Mesendoderm (in vitro differentiated cells): ENCODE measurements around the gene RAG1.

Source experiments
- DNase-seq: peaks from one replicate; pipeline ENCODE4 v3.0.0; 2013
- H2AK5ac ChIP-seq: 2 replicates; pipeline ENCODE4 v1.6.1; 2013; ENCODE audit warnings: low read length, inconsistent platforms
- H2BK120ac ChIP-seq: 2 replicates; pipeline ENCODE4 v1.6.1; 2013; ENCODE audit warnings: low read depth, mild to moderate bottlenecking, low read length, moderate library complexity, mixed read lengths
- H2BK15ac ChIP-seq: replicated peaks from 2 replicates; pipeline ENCODE4 v1.6.1; 2013; ENCODE audit warnings: low read depth, mild to moderate bottlenecking, moderate library complexity
- H2BK5ac ChIP-seq: 2 replicates; pipeline ENCODE4 v1.6.1; 2013; ENCODE audit warnings: low read length, inconsistent platforms
- H3K18ac ChIP-seq: 2 replicates; pipeline ENCODE4 v1.6.1; 2013; ENCODE audit warnings: mild to moderate bottlenecking, low read length, mixed read lengths
- H3K23ac ChIP-seq: one replicate; pipeline ENCODE4 v1.6.1; 2013; ENCODE audit warnings: low read length
- H3K27ac ChIP-seq: 2 replicates; pipeline ENCODE4 v1.5.1; 2013; ENCODE audit warnings: low read depth, mild to moderate bottlenecking, inconsistent platforms, low read length, moderate library complexity
- H3K27me3 ChIP-seq: 2 replicates; pipeline ENCODE4 v1.6.1; 2013; ENCODE audit warnings: low read length, control low read depth, mild to moderate bottlenecking, inconsistent platforms; ENCODE audit not compliant: insufficient read depth, poor library complexity
- H3K36me3 ChIP-seq: 2 replicates; pipeline ENCODE4 v1.6.1; 2013; ENCODE audit warnings: low read length, inconsistent platforms; ENCODE audit not compliant: control insufficient read depth, insufficient read depth
- H3K4ac ChIP-seq: one replicate; pipeline ENCODE4 v1.6.1; 2013; ENCODE audit warnings: low read depth, mild to moderate bottlenecking, low read length, moderate library complexity
- H3K4me1 ChIP-seq: 2 replicates; pipeline ENCODE4 v1.6.1; 2013; ENCODE audit warnings: low read depth, low read length, inconsistent platforms; ENCODE audit not compliant: control insufficient read depth
- H3K4me2 ChIP-seq: 2 replicates; pipeline ENCODE4 v1.6.1; 2013; ENCODE audit warnings: low read length
- H3K4me3 ChIP-seq: 2 replicates; pipeline ENCODE4 v1.5.1; 2013; ENCODE audit warnings: mild to moderate bottlenecking, low read length
- H3K56ac ChIP-seq: one replicate; pipeline ENCODE4 v1.6.1; 2013; ENCODE audit warnings: low read length
- H3K79me1 ChIP-seq: 2 replicates; pipeline ENCODE4 v1.6.1; 2013; ENCODE audit warnings: low read length, inconsistent platforms
- H3K79me2 ChIP-seq: 2 replicates; pipeline ENCODE4 v1.6.1; 2013; ENCODE audit warnings: mild to moderate bottlenecking, low read length; ENCODE audit not compliant: control insufficient read depth, insufficient read depth
- H3K9ac ChIP-seq: 2 replicates; pipeline ENCODE4 v1.6.1; 2013; ENCODE audit warnings: low read length, inconsistent platforms
- H4K5ac ChIP-seq: one replicate; pipeline ENCODE4 v1.6.1; 2013; ENCODE audit warnings: low read length
- H4K8ac ChIP-seq: one replicate; pipeline ENCODE4 v1.6.1; 2013; ENCODE audit warnings: low read depth, mild to moderate bottlenecking, control low read depth, low read length, moderate library complexity
- WGBS: extraction: QIAGEN DNeasy Blood & Tissue Kit; methylation state at CpG from one replicate; pipeline ENCODE4 v1.1.7; 2013; ENCODE audit warnings: low lambda C conversion rate, missing lambda C conversion rate; ENCODE audit not compliant: insufficient coverage; ENCODE audit errors: extremely low coverage; 5-methylcytosine and 5-hydroxymethylcytosine counted together

Gene RAG1

GRCh38 chr11:36623494-36623893 is 55.7 kb downstream of the RAG1 start:
- no peak overlapping the region for H3K4ac ChIP-seq
- no peak overlapping the region for H3K18ac ChIP-seq
- H4K8ac ChIP-seq, result no peak overlapping the region
- H3K23ac ChIP-seq, result no peak overlapping the region
- no peak overlapping the region for H3K9ac ChIP-seq
- WGBS, result 88% methylated on average over 3 of the region's 5 CpGs
- no peaks in the 10 kb centered on the region for H3K79me1 ChIP-seq
- H3K4me3 ChIP-seq, result no peak overlapping the region
- no peaks in the 10 kb centered on the region for H3K4me1 ChIP-seq
- no peak overlapping the region for H2BK120ac ChIP-seq
- no peak overlapping the region for H4K5ac ChIP-seq
- H3K4me2 ChIP-seq, result no peak overlapping the region
- no peaks in the 10 kb centered on the region for H3K27me3 ChIP-seq
- DNase-seq, result no peak
- H3K36me3 ChIP-seq, result no peaks in the 10 kb centered on the region
- H3K79me2 ChIP-seq, result no peaks in the 10 kb centered on the region
- no peak overlapping the region for H2AK5ac ChIP-seq
- no peak overlapping the region for H2BK15ac ChIP-seq
- no peak overlapping the region for H3K27ac ChIP-seq
- H2BK5ac ChIP-seq, result no peak overlapping the region
- no peak overlapping the region for H3K56ac ChIP-seq

GRCh38 chr11:36627006-36627405 is 59.2 kb downstream of the RAG1 start:
- no peak overlapping the region for H2AK5ac ChIP-seq
- no peak overlapping the region for H3K23ac ChIP-seq
- H3K56ac ChIP-seq, result no peak overlapping the region
- no peak overlapping the region for H2BK15ac ChIP-seq
- H2BK120ac ChIP-seq, result no peak overlapping the region
- no peak for DNase-seq
- WGBS, result no CpG with 5 or more reads among the region's 1 CpG
- H3K79me1 ChIP-seq, result no peaks in the 10 kb centered on the region
- H3K4ac ChIP-seq, result no peak overlapping the region
- no peak overlapping the region for H4K5ac ChIP-seq
- no peaks in the 10 kb centered on the region for H3K4me1 ChIP-seq
- no peak overlapping the region for H3K18ac ChIP-seq
- H3K27me3 ChIP-seq, result no peaks in the 10 kb centered on the region
- no peaks in the 10 kb centered on the region for H3K79me2 ChIP-seq
- H3K36me3 ChIP-seq, result no peaks in the 10 kb centered on the region
- no peak overlapping the region for H4K8ac ChIP-seq
- H3K27ac ChIP-seq, result no peak overlapping the region
- H2BK5ac ChIP-seq, result no peak overlapping the region
- H3K4me3 ChIP-seq, result no peak overlapping the region
- no peak overlapping the region for H3K4me2 ChIP-seq
- no peak overlapping the region for H3K9ac ChIP-seq

GRCh38 chr11:36627471-36627870 is 59.7 kb downstream of the RAG1 start:
- H3K27ac ChIP-seq, result no peak overlapping the region
- no peak overlapping the region for H2AK5ac ChIP-seq
- H3K4me3 ChIP-seq, result no peak overlapping the region
- H3K4me1 ChIP-seq, result no peaks in the 10 kb centered on the region
- H4K8ac ChIP-seq, result no peak overlapping the region
- H3K79me2 ChIP-seq, result no peaks in the 10 kb centered on the region
- no peak overlapping the region for H3K23ac ChIP-seq
- H2BK15ac ChIP-seq, result no peak overlapping the region
- no peak overlapping the region for H3K4ac ChIP-seq
- no peak overlapping the region for H2BK5ac ChIP-seq
- no peaks in the 10 kb centered on the region for H3K79me1 ChIP-seq
- no peaks in the 10 kb centered on the region for H3K27me3 ChIP-seq
- DNase-seq, result no peak
- H2BK120ac ChIP-seq, result no peak overlapping the region
- H4K5ac ChIP-seq, result no peak overlapping the region
- H3K9ac ChIP-seq, result no peak overlapping the region
- no peaks in the 10 kb centered on the region for H3K36me3 ChIP-seq
- no peak overlapping the region for H3K56ac ChIP-seq
- no peak overlapping the region for H3K4me2 ChIP-seq
- WGBS, result no CpG with 5 or more reads among the region's 2 CpGs
- no peak overlapping the region for H3K18ac ChIP-seq

- Histone ChIP-seq H3K4me1 (no peaks in the 10 kb centered on the region), H3K36me3 (no peaks in the 10 kb centered on the region), H3K18ac (no peak overlapping the region), H3K79me2 (no peaks in the 10 kb centered on the region), H2BK5ac (no peak overlapping the region), H3K23ac (no peak overlapping the region), H3K27ac (no peak overlapping the region), H3K27me3 (no peaks in the 10 kb centered on the region), H3K4me3 (no peak overlapping the region), H2AK5ac (no peak overlapping the region), H3K56ac (no peak overlapping the region), H2BK120ac (no peak overlapping the region), H3K4ac (no peak overlapping the region), H4K5ac (no peak overlapping the region), H3K9ac (no peak overlapping the region), H3K79me1 (no peaks in the 10 kb centered on the region), H4K8ac (no peak overlapping the region), H2BK15ac (no peak overlapping the region), H3K4me2 (no peak overlapping the region)
- WGBS, result no CpG with 5 or more reads among the region's 5 CpGs
- DNase-seq, result no peak
Observed at GRCh38 chr11:36628141-36628540, 60.3 kb downstream of the RAG1 start.

GRCh38 chr11:36628765-36629244 is 61.0 kb downstream of the RAG1 start:
- Histone ChIP-seq H3K36me3 (no peaks in the 10 kb centered on the region), H3K4me1 (no peaks in the 10 kb centered on the region), H3K56ac (no peak overlapping the region), H3K79me2 (no peaks in the 10 kb centered on the region), H3K9ac (no peak overlapping the region), H2BK5ac (no peak overlapping the region), H3K23ac (no peak overlapping the region), H3K79me1 (no peaks in the 10 kb centered on the region), H3K4me2 (no peak overlapping the region), H2AK5ac (no peak overlapping the region), H4K5ac (no peak overlapping the region), H3K27me3 (no peaks in the 10 kb centered on the region), H2BK120ac (no peak overlapping the region), H3K4ac (no peak overlapping the region), H3K4me3 (no peak overlapping the region), H4K8ac (no peak overlapping the region), H3K18ac (no peak overlapping the region), H2BK15ac (no peak overlapping the region), H3K27ac (no peak overlapping the region)
- DNase-seq, result no peak
- WGBS, result no CpG with 5 or more reads among the region's 4 CpGs
